H9 (cell line): ENCODE measurements around the gene UBE2J1. TPM values are rescaled to one million over a fixed set of nuclear protein-coding genes. Genes with fewer than 3 reads are reported as not detected.

Experiments
- DNase-seq: peaks from one replicate; pipeline ENCODE4 v3.0.0-alpha.2; 2017
- H2AFZ ChIP-seq: one replicate; pipeline ENCODE4 v1.6.1; 2013; ENCODE audit warnings: mild to moderate bottlenecking, low read length, control low read depth, moderate library complexity
- H2AK5ac ChIP-seq: 2 replicates; pipeline ENCODE4 v1.6.1; 2013; ENCODE audit warnings: low read length, control low read depth, mixed read lengths; ENCODE audit not compliant: insufficient read length
- H2BK120ac ChIP-seq: one replicate; pipeline ENCODE4 v1.6.1; 2013; ENCODE audit warnings: low read depth, mild to moderate bottlenecking, low read length, control low read depth, inconsistent platforms; ENCODE audit not compliant: poor library complexity, severe bottlenecking
- H2BK12ac ChIP-seq: 2 replicates; pipeline ENCODE4 v1.6.1; 2013; ENCODE audit warnings: low read length, control low read depth, mixed read lengths, low read depth; ENCODE audit not compliant: insufficient read length
- H2BK15ac ChIP-seq: 2 replicates; pipeline ENCODE4 v1.6.1; 2013; ENCODE audit warnings: low read depth, low read length, control low read depth
- H2BK20ac ChIP-seq: one replicate; pipeline ENCODE4 v1.6.1; 2013; ENCODE audit warnings: low read depth, mild to moderate bottlenecking, low read length, control low read depth, inconsistent platforms; ENCODE audit not compliant: poor library complexity, severe bottlenecking
- H2BK5ac ChIP-seq: 2 replicates; pipeline ENCODE4 v1.6.1; 2013; ENCODE audit warnings: low read length, control low read depth, mixed read lengths; ENCODE audit not compliant: insufficient read length
- H3K14ac ChIP-seq: 2 replicates; pipeline ENCODE4 v1.6.1; 2013; ENCODE audit warnings: low read length, control low read depth; ENCODE audit not compliant: insufficient read depth
- H3K18ac ChIP-seq: 2 replicates; pipeline ENCODE4 v1.6.1; 2013; ENCODE audit warnings: low read depth, mild to moderate bottlenecking, mixed read lengths, low read length, control low read depth; ENCODE audit not compliant: insufficient read length
- H3K23ac ChIP-seq: 2 replicates; pipeline ENCODE4 v1.6.1; 2013; ENCODE audit warnings: low read length, control low read depth, mixed read lengths, low read depth; ENCODE audit not compliant: insufficient read length
- H3K23me2 ChIP-seq: 2 replicates; pipeline ENCODE4 v1.6.1; 2013; ENCODE audit warnings: low read depth, mild to moderate bottlenecking, mixed read lengths, low read length, control low read depth; ENCODE audit not compliant: insufficient read length, poor library complexity, severe bottlenecking
- H3K27ac ChIP-seq: 2 replicates; pipeline ENCODE4 v1.5.1; 2013; ENCODE audit warnings: low read length, control low read depth, mixed read lengths, low read depth; ENCODE audit not compliant: insufficient read length
- H3K27me3 ChIP-seq: 2 replicates; pipeline ENCODE4 v1.6.1; 2013; ENCODE audit warnings: low read length, control low read depth, inconsistent platforms; ENCODE audit not compliant: insufficient read depth
- H3K4ac ChIP-seq: 2 replicates; pipeline ENCODE4 v1.6.1; 2013; ENCODE audit warnings: low read depth, mild to moderate bottlenecking, control low read depth, inconsistent platforms, low read length, moderate library complexity
- H3K4me1 ChIP-seq: 2 replicates; pipeline ENCODE4 v1.6.1; 2013; ENCODE audit warnings: low read length, control low read depth, inconsistent platforms; ENCODE audit not compliant: insufficient read depth
- H3K4me2 ChIP-seq: 2 replicates; pipeline ENCODE4 v1.6.1; 2013; ENCODE audit warnings: low read length, control low read depth, mixed read lengths; ENCODE audit not compliant: insufficient read length, insufficient read depth
- H3K56ac ChIP-seq: 2 replicates; pipeline ENCODE4 v1.6.1; 2013; ENCODE audit warnings: low read depth, mild to moderate bottlenecking, mixed read lengths, low read length, control low read depth; ENCODE audit not compliant: insufficient read length
- H3K79me1 ChIP-seq: 2 replicates; pipeline ENCODE4 v1.6.1; 2013; ENCODE audit warnings: low read depth, mild to moderate bottlenecking, moderate library complexity, low read length, control low read depth, inconsistent platforms; ENCODE audit not compliant: insufficient read depth, poor library complexity, severe bottlenecking
- H3K79me2 ChIP-seq: 2 replicates; pipeline ENCODE4 v1.6.1; 2013; ENCODE audit warnings: low read length, control low read depth, inconsistent platforms; ENCODE audit not compliant: insufficient read depth
- H3K9ac ChIP-seq: 2 replicates; pipeline ENCODE4 v1.6.1; 2013; ENCODE audit warnings: low read length, control low read depth, mixed read lengths; ENCODE audit not compliant: insufficient read length; ENCODE audit errors: extremely low read depth
- H3K9me3 ChIP-seq: one replicate; pipeline ENCODE4 v1.6.1; 2013; ENCODE audit warnings: low read depth, low read length, inconsistent platforms; ENCODE audit not compliant: control insufficient read depth
- H3T11ph ChIP-seq: one replicate; pipeline ENCODE4 v1.6.1; 2013; ENCODE audit warnings: mild to moderate bottlenecking, low read length, control low read depth, inconsistent platforms
- H4K20me1 ChIP-seq: one replicate; pipeline ENCODE4 v1.6.1; 2013; ENCODE audit not compliant: control insufficient read depth, insufficient read length, insufficient read depth
- H4K5ac ChIP-seq: 2 replicates; pipeline ENCODE4 v1.6.1; 2013; ENCODE audit warnings: low read depth, mild to moderate bottlenecking, mixed read lengths, low read length, control low read depth; ENCODE audit not compliant: insufficient read length
- H4K8ac ChIP-seq: replicated peaks from 2 replicates; pipeline ENCODE4 v1.6.1; 2013; ENCODE audit warnings: low read length, control low read depth, mixed read lengths, low read depth; ENCODE audit not compliant: insufficient read length
- H4K91ac ChIP-seq: 2 replicates; pipeline ENCODE4 v1.6.1; 2013; ENCODE audit warnings: low read depth, mild to moderate bottlenecking, moderate library complexity, mixed read lengths, low read length, control low read depth; ENCODE audit not compliant: insufficient read length
- H3K27ac Mint-ChIP-seq, 3 experiments: 2 replicates in 2 of 3; 3 replicates in 1 of 3; pipeline ENCODE4 v1.8.0; 2020 to 2021; ENCODE audit warnings: mixed read lengths in 3 of 3, mild to moderate bottlenecking in 1 of 3, moderate library complexity in 1 of 3
- H3K27me3 Mint-ChIP-seq: 2 replicates; pipeline ENCODE4 v1.8.0; 2021; ENCODE audit warnings: low read depth, mild to moderate bottlenecking, moderate library complexity, mixed read lengths
- H3K36me3 Mint-ChIP-seq, 3 experiments: 2 replicates in 2 of 3; 3 replicates in 1 of 3; pipeline ENCODE4 v1.8.0; 2020 to 2021; ENCODE audit warnings: low read depth in 3 of 3, mixed read lengths in 3 of 3; ENCODE audit not compliant: insufficient read depth in 1 of 3
- H3K4me1 Mint-ChIP-seq, 2 experiments: 2 replicates each; pipeline ENCODE4 v1.8.0; 2020; ENCODE audit warnings: mixed read lengths in 2 of 2
- H3K4me3 Mint-ChIP-seq, 2 experiments: 2 replicates in 1 of 2; 3 replicates in 1 of 2; pipeline ENCODE4 v1.8.0; 2020 to 2021; ENCODE audit warnings: mild to moderate bottlenecking in 2 of 2, mixed read lengths in 2 of 2, moderate library complexity in 1 of 2
- H3K9me3 Mint-ChIP-seq, 2 experiments: 2 replicates in 1 of 2; 3 replicates in 1 of 2; pipeline ENCODE4 v1.8.0; 2020; ENCODE audit warnings: mild to moderate bottlenecking in 2 of 2, mixed read lengths in 2 of 2, moderate library complexity in 1 of 2
- CTCF ChIP-seq: fragments of 200-600 bp; sonication (generic); conservative IDR thresholded peaks from 3 replicates; pipeline ENCODE4 v1.8.0; 2021; ENCODE audit warnings: antibody characterized with exemption, mild to moderate bottlenecking
- WGBS: extraction: QIAGEN DNeasy Blood & Tissue Kit; methylation state at CpG from one replicate; pipeline ENCODE4 v1.1.7; 2013; ENCODE audit warnings: missing lambda C conversion rate, low lambda C conversion rate, mixed read lengths; ENCODE audit not compliant: insufficient read length; ENCODE audit errors: extremely low coverage; 5-methylcytosine and 5-hydroxymethylcytosine counted together
- total RNA-seq: library from RNA; stranded (reverse); gene quantifications from 2 replicates; pipeline ENCODE4 v1.2.1, GENCODE V29; 2021

Gene UBE2J1
- total RNA-seq, 1 experiment from 2014 or later = 13.1 TPM

- peak overlapping the region; percentile 75 to 93 (median 78); a peak in 4 of 7 replicates for H3K27ac Mint-ChIP-seq
- H3K9me3 Mint-ChIP-seq = no peaks in the 10 kb centered on the region
- Histone ChIP-seq H3K79me1 (no peaks in the 10 kb centered on the region), H3K23me2 (no peaks in the 10 kb centered on the region), H2AK5ac (no peak overlapping the region), H4K8ac (no peak overlapping the region), H4K91ac (no peak overlapping the region), H3K4ac (no peak overlapping the region), H2AFZ (no peak overlapping the region), H3K27me3 (no peaks in the 10 kb centered on the region), H3K27ac (no peak overlapping the region), H3K23ac (no peak overlapping the region), H3K79me2 (no peaks in the 10 kb centered on the region), H2BK120ac (no peak overlapping the region), H2BK5ac (no peak overlapping the region), H3K18ac (no peak overlapping the region), H2BK15ac (no peak overlapping the region), H2BK20ac (no peak overlapping the region), H4K20me1 (no peaks in the 10 kb centered on the region), H4K5ac (no peak overlapping the region), H3K4me1 (peaks cover 3% of the 10 kb centered on the region; the same call in 1 of the 2 replicates), H3T11ph (no peak overlapping the region), H3K9me3 (no peaks in the 10 kb centered on the region), H2BK12ac (no peak overlapping the region), H3K56ac (no peak overlapping the region), H3K4me2 (no peak overlapping the region), H3K9ac (no peak overlapping the region), H3K14ac (no peak overlapping the region)
- peak overlapping the region in 1 of 2 experiments; percentile 20; a peak in 1 of 5 replicates for H3K4me3 Mint-ChIP-seq
- TF ChIP-seq CTCF = peak; percentile 67
- no CpG with 5 or more reads among the region's 6 CpGs for WGBS
- H3K4me1 Mint-ChIP-seq = peaks cover 18 to 24% of the 10 kb centered on the region in 2 experiments
- DNase-seq = peak; percentile 97
- no peaks in the 10 kb centered on the region for H3K27me3 Mint-ChIP-seq
- H3K36me3 Mint-ChIP-seq = no peaks in the 10 kb centered on the region; a peak in 1 of 7 replicates
These were observed 23.1 kb upstream of the UBE2J1 start for GRCh38 chr6:89375427-89376267.
